HFFc6 (cell line): ENCODE data around the gene ZNF888. TPM values are rescaled to one million over a fixed set of nuclear protein-coding genes. Genes with fewer than 3 reads are reported as not detected.
"Not testable (repeated sequence)": the region's sequence is repeated elsewhere in the genome, so short reads cannot be mapped to it uniquely, and the experiment has no call there.

ENCODE experiments used
- DNase-seq: peaks from one replicate; pipeline ENCODE4 v3.0.0-alpha.2; 2018
- H3K27ac Mint-ChIP-seq: 2 replicates; pipeline ENCODE4 v1.8.0; 2020; ENCODE audit warnings: mild to moderate bottlenecking, mixed read lengths
- H3K27me3 Mint-ChIP-seq: 2 replicates; pipeline ENCODE4 v1.8.0; 2021; ENCODE audit warnings: mild to moderate bottlenecking, moderate library complexity, mixed read lengths; ENCODE audit not compliant: insufficient read depth
- H3K36me3 Mint-ChIP-seq: 2 replicates; pipeline ENCODE4 v1.8.0; 2021; ENCODE audit warnings: low read depth, mixed read lengths
- H3K4me1 Mint-ChIP-seq: 2 replicates; pipeline ENCODE4 v1.8.0; 2020; ENCODE audit warnings: low read depth, mixed read lengths
- H3K4me3 Mint-ChIP-seq: 2 replicates; pipeline ENCODE4 v1.8.0; 2020; ENCODE audit warnings: mild to moderate bottlenecking, moderate library complexity, mixed read lengths
- H3K9me3 Mint-ChIP-seq: 2 replicates; pipeline ENCODE4 v1.8.0; 2020; ENCODE audit warnings: mild to moderate bottlenecking, mixed read lengths
- CTCF ChIP-seq: fragments of 200-600 bp; sonication (generic); IDR thresholded peaks from 2 replicates; pipeline ENCODE4 v1.5.0; 2021; ENCODE audit warnings: antibody characterized with exemption, mild to moderate bottlenecking
- total RNA-seq, 6 experiments: library from RNA; stranded (reverse); fragmentation: NEBNext Ultra II Directional; extraction: Animal tissue kit (Norgen Biotek cat#: 25700); gene quantifications; 2 replicates in 1 of 6; 3 replicates in 5 of 6; pipeline ENCODE4 v1.2.3, GENCODE V29; 2021

ZNF888 gene
- total RNA-seq, 6 experiments from 2014 or later, result 2.2 to 3.1 (median 2.8) TPM

- Mint-ChIP-seq H3K9me3 (peaks cover 22% of the 10 kb centered on the region), H3K27ac (no peak overlapping the region), H3K4me3 (no peak overlapping the region), H3K4me1 (peaks cover 12% of the 10 kb centered on the region), H3K36me3 (peaks cover 52% of the 10 kb centered on the region), H3K27me3 (no peaks in the 10 kb centered on the region)
- no peak for TF ChIP-seq CTCF
- DNase-seq, result no peak
These were observed 13.1 kb upstream of the ZNF888 start for GRCh38 chr19:52936151-52936953.

GRCh38 chr19:52935434-52935833 is 12.2 kb upstream of the ZNF888 start:
- peaks cover 8% of the 10 kb centered on the region for H3K4me1 Mint-ChIP-seq
- peaks cover 22% of the 10 kb centered on the region for H3K9me3 Mint-ChIP-seq
- no peak for DNase-seq
- no peak overlapping the region for H3K4me3 Mint-ChIP-seq
- H3K27me3 Mint-ChIP-seq, result no peaks in the 10 kb centered on the region
- peaks cover 52% of the 10 kb centered on the region for H3K36me3 Mint-ChIP-seq
- H3K27ac Mint-ChIP-seq, result no peak overlapping the region
- TF ChIP-seq CTCF, result no peak

- Mint-ChIP-seq H3K36me3 (peaks cover 33% of the 10 kb centered on the region), H3K4me1 (peaks cover 41% of the 10 kb centered on the region)
- H3K27me3 Mint-ChIP-seq, H3K4me3 Mint-ChIP-seq, H3K9me3 Mint-ChIP-seq, DNase-seq, H3K27ac Mint-ChIP-seq: not testable (repeated sequence)
These were observed 1.4 kb upstream of the ZNF888 start for GRCh38 chr19:52924641-52925040.

GRCh38 chr19:52923778-52924593 is 758 bp upstream of the ZNF888 start:
- Mint-ChIP-seq H3K27me3 (no peaks in the 10 kb centered on the region; the same call in none of the 2 replicates), H3K4me1 (peaks cover 41% of the 10 kb centered on the region), H3K4me3 (peak overlapping the region; percentile 90), H3K27ac (peak overlapping the region; percentile 95), H3K9me3 (no peaks in the 10 kb centered on the region), H3K36me3 (peaks cover 27% of the 10 kb centered on the region)
- no peak for TF ChIP-seq CTCF
- DNase-seq, result no peak

- no peak for TF ChIP-seq CTCF
- Mint-ChIP-seq H3K9me3 (no peaks in the 10 kb centered on the region), H3K27me3 (no peaks in the 10 kb centered on the region), H3K27ac (no peak overlapping the region), H3K4me1 (peaks cover 18% of the 10 kb centered on the region), H3K4me3 (no peak overlapping the region), H3K36me3 (peaks cover 38% of the 10 kb centered on the region)
- no peak for DNase-seq
These were observed 5.7 kb downstream of the ZNF888 start for GRCh38 chr19:52917531-52917930.

- Mint-ChIP-seq H3K36me3 (peaks cover 65% of the 10 kb centered on the region), H3K27me3 (no peaks in the 10 kb centered on the region), H3K4me3 (no peak overlapping the region), H3K9me3 (peaks cover 31% of the 10 kb centered on the region), H3K4me1 (no peaks in the 10 kb centered on the region), H3K27ac (no peak overlapping the region)
- TF ChIP-seq CTCF, result no peak
- no peak for DNase-seq
These were observed 12.6 kb downstream of the ZNF888 start for GRCh38 chr19:52910648-52911047.

- peaks cover 35% of the 10 kb centered on the region for H3K9me3 Mint-ChIP-seq
- not testable (repeated sequence) for H3K4me1 Mint-ChIP-seq, H3K27me3 Mint-ChIP-seq, DNase-seq, H3K27ac Mint-ChIP-seq, H3K4me3 Mint-ChIP-seq
- H3K36me3 Mint-ChIP-seq, result peaks cover 39% of the 10 kb centered on the region
These were observed 19.0 kb downstream of the ZNF888 start for GRCh38 chr19:52904052-52904780.
